Epidermal melanocyte (primary cell): Measurements from ENCODE around the gene CNKSR3.

Source experiments
- DNase-seq: peaks from one replicate; pipeline ENCODE4 v3.0.0; 2011; ENCODE audit warnings: low spot score; ENCODE audit not compliant: insufficient read length

CNKSR3 gene

GRCh38 chr6:154414021-154414813 is 96.3 kb downstream of the CNKSR3 start:
- no peak for DNase-seq

GRCh38 chr6:154412106-154412820 is 98.2 kb downstream of the CNKSR3 start:
- DNase-seq = no peak

GRCh38 chr6:154411076-154411475 is 99.4 kb downstream of the CNKSR3 start:
- DNase-seq = no peak

GRCh38 chr6:154410619-154411072 is 99.8 kb downstream of the CNKSR3 start:
- DNase-seq = peak; percentile 86

GRCh38 chr6:154408891-154409500 is 101.5 kb downstream of the CNKSR3 start:
- no peak for DNase-seq

- DNase-seq = no peak
These were observed 103.0 kb downstream of the CNKSR3 start for GRCh38 chr6:154407440-154407839.

- DNase-seq = no peak
These were observed 103.6 kb downstream of the CNKSR3 start for GRCh38 chr6:154406869-154407268.

GRCh38 chr6:154406301-154406700 is 104.2 kb downstream of the CNKSR3 start:
- no peak for DNase-seq

GRCh38 chr6:154404791-154405400 is 105.6 kb downstream of the CNKSR3 start:
- DNase-seq = no peak

- no peak for DNase-seq
These were observed 106.7 kb downstream of the CNKSR3 start for GRCh38 chr6:154403788-154404187.

GRCh38 chr6:154402081-154402780 is 108.3 kb downstream of the CNKSR3 start:
- no peak for DNase-seq

GRCh38 chr6:154399097-154399496 is 111.4 kb downstream of the CNKSR3 start:
- no peak for DNase-seq

- no peak for DNase-seq
These were observed 112.8 kb downstream of the CNKSR3 start for GRCh38 chr6:154397491-154398195.

GRCh38 chr6:154395878-154396277 is 114.6 kb downstream of the CNKSR3 start:
- no peak for DNase-seq

- DNase-seq = no peak
These were observed 115.2 kb downstream of the CNKSR3 start for GRCh38 chr6:154395316-154395715.

- no peak for DNase-seq
These were observed 115.9 kb downstream of the CNKSR3 start for GRCh38 chr6:154394571-154394970.

- no peak for DNase-seq
These were observed 120.5 kb downstream of the CNKSR3 start for GRCh38 chr6:154390034-154390433.

- no peak for DNase-seq
These were observed 121.7 kb downstream of the CNKSR3 start for GRCh38 chr6:154388803-154389202.

- no peak for DNase-seq
These were observed 123.4 kb downstream of the CNKSR3 start for GRCh38 chr6:154386848-154387717.

- DNase-seq = no peak
These were observed 126.3 kb downstream of the CNKSR3 start for GRCh38 chr6:154384191-154384590.
